GM12878 (cell line): ENCODE data around the gene DCX.

Experiments used
- CEBPB ChIP-seq, 2 experiments: fragments of 150-350 bp in 1 of 2; IDR thresholded peaks; 2 replicates each; pipeline ENCODE4 v1.6.1; 2012 to 2014; ENCODE audit warnings: low read depth in 2 of 2, low read length in 2 of 2, borderline replicate concordance in 1 of 2, inconsistent platforms in 1 of 2
- MXI1 ChIP-seq: fragments of 150-350 bp; IDR thresholded peaks from 2 replicates; pipeline ENCODE4 v1.6.1; 2011; ENCODE audit warnings: low read depth, mild to moderate bottlenecking, inconsistent platforms, low read length, improper control_type of control experiment
- RAD21 ChIP-seq: IDR thresholded peaks from 2 replicates; pipeline ENCODE4 v1.6.1; 2011; ENCODE audit warnings: mild to moderate bottlenecking, low read depth, low read length, moderate library complexity; ENCODE audit not compliant: insufficient read depth
- SIN3A ChIP-seq: IDR thresholded peaks from 2 replicates; pipeline ENCODE4 v1.6.1; 2012; ENCODE audit warnings: low read depth, low read length, improper control_type of control experiment
- SREBF2 ChIP-seq: IDR thresholded peaks from 2 replicates; pipeline ENCODE4 v1.6.1; 2012; ENCODE audit warnings: mild to moderate bottlenecking, low read length
- TF ChIP-seq, protein P1 (sequence below), 3 experiments: IDR thresholded peaks in 2 of 3; conservative IDR thresholded peaks in 1 of 3; 2 replicates each; pipeline ENCODE4 v1.5.1; 2011; ENCODE audit warnings: low read depth in 3 of 3, low read length in 3 of 3, mild to moderate bottlenecking in 3 of 3, control low read depth in 2 of 3, moderate library complexity in 2 of 3, inconsistent platforms in 1 of 3, mixed read lengths in 1 of 3; ENCODE audit not compliant: control insufficient read depth in 2 of 3, insufficient read depth in 1 of 3; ENCODE audit errors: extremely low read depth in 1 of 3

DNA sequence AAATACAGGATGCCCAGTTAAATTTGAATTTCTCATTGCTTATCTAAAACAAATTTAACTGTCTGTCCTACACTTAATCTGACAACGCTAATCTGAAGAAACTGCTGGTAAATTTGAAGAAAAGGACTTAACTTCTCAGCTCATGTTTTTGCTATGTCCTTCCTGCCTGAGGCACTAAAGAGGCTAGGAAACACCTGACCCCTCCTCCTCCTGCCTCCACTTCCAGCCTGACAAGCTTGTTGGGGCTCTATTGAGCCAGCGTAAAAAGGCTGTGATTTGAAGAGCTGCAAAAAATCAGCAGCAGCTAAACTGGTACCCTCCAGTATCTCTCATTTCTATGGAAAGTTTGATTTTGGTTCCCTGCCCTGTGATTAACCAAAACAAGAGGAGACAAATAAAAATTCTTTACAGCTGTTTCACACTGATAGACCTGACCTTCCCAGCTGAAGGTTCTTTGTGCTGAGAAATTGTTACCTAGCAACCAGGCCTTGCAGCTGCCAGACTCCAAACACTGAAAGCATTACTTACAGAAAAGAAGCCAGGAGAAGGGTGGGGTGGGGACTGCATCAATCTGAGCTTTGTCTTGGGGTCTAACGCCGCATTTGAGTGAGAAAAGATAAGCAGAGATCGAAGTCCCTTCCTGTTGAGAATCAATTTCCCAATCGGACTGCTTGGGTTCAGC, 35.0 kb downstream of the DCX start:
- TF ChIP-seq RAD21 (no peak), CEBPB (IDR thresholded peaks at IDR 0.05; ENCODE audit: borderline replicate concordance in 1 of 2, low read depth in 2 of 2, low read length in 2 of 2) (no peak), MXI1 (no peak), SIN3A (no peak), SREBF2 (no peak)
- TF ChIP-seq, protein P1, sequence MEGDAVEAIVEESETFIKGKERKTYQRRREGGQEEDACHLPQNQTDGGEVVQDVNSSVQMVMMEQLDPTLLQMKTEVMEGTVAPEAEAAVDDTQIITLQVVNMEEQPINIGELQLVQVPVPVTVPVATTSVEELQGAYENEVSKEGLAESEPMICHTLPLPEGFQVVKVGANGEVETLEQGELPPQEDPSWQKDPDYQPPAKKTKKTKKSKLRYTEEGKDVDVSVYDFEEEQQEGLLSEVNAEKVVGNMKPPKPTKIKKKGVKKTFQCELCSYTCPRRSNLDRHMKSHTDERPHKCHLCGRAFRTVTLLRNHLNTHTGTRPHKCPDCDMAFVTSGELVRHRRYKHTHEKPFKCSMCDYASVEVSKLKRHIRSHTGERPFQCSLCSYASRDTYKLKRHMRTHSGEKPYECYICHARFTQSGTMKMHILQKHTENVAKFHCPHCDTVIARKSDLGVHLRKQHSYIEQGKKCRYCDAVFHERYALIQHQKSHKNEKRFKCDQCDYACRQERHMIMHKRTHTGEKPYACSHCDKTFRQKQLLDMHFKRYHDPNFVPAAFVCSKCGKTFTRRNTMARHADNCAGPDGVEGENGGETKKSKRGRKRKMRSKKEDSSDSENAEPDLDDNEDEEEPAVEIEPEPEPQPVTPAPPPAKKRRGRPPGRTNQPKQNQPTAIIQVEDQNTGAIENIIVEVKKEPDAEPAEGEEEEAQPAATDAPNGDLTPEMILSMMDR (IDR thresholded peaks at IDR 0.05 in 2 of 3, conservative IDR thresholded peaks at IDR 0.05 in 1 of 3; ENCODE audit: control insufficient read depth in 2 of 3, extremely low read depth in 1 of 3, insufficient read depth in 1 of 3, low read depth in 3 of 3, low read length in 3 of 3) = no peak
